HG03108 (cell line): Measurements from ENCODE around the gene FOXP1.

Experiments used
- ATAC-seq: cut with Tn5 transposase; IDR thresholded peaks from one replicate; pipeline ENCODE4 v1.9.1; 2021; ENCODE audit warnings: moderate library complexity; ENCODE audit not compliant: unreplicated experiment

Gene FOXP1

GRCh38 chr3:71120012-71120411 lies 463.5 kb downstream of the FOXP1 start:
- ATAC-seq: no peak

DNA sequence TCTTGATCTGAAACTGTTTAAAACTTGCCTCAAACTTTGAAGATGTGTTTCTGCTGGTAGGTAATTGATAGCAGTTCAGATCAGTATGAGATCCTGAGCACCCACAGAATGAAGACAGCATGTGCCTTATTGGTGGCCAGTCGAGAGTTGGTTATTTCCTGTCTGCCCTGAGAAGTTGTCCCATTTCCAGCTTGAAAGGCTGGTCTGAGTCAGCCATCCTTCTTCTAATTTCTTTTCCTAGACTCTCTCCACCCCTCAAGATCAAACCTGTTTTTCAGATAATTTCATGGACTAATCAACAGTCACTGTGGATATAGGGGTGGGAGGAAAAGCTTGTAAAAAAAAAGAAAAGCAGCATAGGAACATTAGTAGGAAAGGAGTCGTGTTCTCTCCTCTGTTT lies 464.4 kb downstream of the FOXP1 start:
- ATAC-seq: no peak

DNA sequence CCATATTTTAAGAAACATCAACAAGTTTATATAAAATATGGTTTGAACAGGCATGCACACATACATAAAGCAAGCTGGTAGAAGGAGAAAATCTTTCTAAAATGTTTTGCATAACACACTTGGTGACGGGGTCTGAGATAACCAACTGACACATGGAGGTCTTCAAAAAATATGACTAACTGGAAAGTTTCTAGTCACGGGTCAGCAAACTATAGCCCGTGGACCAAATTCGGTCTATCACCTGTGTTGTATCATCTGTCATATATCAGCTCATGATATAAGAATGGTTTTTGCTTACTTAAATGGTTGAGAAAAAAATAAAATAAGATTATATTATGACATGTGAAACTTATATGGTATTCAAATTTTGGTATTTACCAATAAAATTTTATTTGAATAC lies 465.1 kb downstream of the FOXP1 start:
- ATAC-seq: no peak

DNA sequence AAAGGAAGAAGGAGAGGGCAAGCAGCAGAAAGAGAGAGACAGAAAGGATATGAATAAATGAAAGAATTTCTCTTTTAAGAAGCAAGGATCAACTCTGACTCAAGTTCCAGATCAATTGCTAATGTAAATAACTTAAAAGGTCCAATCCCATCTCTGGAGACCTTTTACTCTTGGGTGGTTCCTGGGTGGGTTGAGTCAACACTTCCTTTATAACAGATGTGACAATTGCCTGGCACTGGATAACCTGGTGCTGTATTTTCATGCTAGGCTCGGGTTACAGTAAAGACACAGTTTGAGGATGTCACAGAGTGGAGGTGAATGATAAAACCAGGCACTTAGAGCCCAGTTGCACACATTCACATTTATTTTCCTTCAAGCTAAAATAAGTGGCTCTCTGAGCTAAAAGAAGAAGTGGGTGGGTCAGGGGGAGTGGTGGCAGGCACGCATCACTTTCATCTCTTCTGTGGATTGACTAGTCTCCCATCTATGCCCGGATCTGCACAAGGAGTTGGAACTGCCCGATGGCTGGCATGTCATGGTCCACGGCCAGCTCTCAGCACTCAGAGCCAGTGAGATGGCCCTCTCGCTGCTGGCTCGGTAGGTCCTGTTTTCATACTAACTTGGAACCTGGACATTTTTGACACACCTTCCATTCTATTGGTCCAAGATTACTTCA lies 465.8 kb downstream of the FOXP1 start:
- no peak for ATAC-seq

- no peak for ATAC-seq
Measured at GRCh38 chr3:71114610-71115009, 468.9 kb downstream of the FOXP1 start.

GRCh38 chr3:71112576-71112975 lies 471.0 kb downstream of the FOXP1 start:
- no peak for ATAC-seq

DNA sequence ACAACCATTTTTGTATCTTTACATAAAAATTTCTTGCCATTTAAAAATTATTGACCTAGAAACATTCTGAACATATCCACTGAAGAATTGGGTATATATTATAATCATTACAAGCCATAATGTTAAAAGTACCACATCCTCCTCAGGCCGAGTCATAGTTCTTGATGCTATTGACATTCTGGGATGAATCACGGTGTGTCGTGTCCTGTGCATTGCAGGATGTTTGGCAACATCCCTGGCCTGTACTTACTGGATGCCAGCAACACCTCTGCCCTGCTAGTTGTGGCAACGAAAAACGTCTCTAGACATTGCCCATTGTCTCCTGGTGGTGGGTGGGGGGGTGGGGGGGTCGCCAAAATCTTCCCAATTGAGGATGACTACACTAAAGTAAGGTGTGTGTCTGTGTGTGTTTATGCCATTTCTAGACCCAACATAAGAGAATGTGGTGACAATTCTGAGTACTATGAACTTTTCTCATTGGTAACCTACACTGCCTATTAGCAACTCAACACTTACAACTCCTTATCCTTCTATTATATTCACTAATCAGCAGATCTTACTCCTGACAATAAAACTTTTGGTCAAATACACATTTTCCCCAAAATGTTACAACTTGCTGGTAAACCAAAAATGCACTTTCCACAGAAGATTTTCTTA lies 471.6 kb downstream of the FOXP1 start:
- ATAC-seq: no peak

DNA sequence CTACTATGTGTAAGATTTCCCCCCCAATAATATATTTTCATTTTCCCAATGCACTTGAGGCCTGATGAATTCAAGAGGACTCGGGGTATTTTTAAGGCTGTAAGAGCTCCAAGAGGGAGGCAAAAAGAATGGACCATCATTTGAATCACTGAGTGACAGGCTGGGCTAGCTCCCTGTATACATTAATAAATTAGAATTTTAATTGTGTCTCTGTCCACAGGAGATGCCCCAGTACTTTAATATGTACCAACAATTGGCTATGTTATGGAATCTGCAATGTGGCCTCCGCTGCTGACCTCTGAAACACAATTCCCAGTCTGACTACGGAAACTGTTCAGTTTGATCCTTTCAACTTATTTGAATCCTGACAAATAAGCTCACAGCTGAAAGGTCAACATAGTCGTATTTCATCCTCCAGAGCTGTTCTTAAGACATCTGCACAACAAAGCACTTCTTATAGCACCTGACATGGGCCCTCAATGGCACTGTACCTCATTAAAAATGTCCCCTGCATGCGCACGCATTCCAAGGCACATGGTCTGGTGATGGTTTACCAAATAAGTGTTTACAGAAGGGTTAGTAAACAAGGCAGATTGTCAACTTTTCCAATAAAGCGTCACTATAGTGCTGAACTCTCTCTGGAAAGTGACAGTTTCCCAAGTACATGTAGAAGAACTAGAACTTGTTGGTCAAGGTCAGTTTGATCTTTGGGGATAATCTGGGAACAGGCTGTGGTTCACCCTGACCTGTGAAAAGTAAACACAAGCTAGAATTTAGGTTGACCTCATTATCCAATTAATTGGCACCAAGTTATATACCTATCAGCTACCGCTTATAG lies 472.9 kb downstream of the FOXP1 start:
- no peak for ATAC-seq

DNA sequence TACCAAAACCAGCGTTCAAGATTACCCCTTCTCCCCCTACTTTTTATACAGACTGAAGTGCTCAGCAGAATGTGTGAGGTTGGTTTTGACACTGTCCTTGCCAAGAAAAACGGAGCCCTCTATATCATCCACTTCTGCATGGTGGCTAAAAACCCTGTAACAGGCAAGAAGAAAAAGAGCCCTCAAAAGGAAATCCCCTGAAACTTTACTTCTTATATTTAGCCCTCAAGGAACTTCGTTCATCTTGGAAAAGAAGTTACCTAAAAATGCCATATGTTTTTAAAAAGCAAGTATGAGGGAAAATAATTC lies 473.6 kb downstream of the FOXP1 start:
- ATAC-seq: no peak

- no peak for ATAC-seq
Measured at GRCh38 chr3:71109241-71109976, 474.1 kb downstream of the FOXP1 start.

DNA sequence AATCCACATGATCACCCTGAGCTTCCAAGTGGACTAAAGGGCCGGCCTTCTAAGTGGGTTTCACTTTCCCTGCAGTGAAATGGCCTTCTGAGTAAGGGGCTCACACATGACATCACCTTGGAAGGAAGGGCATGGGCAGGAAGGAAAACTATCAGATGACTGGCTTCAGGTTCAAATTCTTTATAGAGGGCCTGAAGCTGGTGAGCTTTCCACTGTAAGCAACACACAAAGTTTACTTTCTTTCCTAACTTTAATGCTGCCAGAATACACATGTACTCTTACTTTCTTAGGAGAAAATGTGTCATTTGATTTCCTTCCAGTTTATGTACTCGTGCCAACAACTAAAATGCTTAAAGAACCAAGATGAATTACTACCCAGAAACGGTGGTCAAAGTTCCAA lies 475.6 kb downstream of the FOXP1 start:
- ATAC-seq: no peak

DNA sequence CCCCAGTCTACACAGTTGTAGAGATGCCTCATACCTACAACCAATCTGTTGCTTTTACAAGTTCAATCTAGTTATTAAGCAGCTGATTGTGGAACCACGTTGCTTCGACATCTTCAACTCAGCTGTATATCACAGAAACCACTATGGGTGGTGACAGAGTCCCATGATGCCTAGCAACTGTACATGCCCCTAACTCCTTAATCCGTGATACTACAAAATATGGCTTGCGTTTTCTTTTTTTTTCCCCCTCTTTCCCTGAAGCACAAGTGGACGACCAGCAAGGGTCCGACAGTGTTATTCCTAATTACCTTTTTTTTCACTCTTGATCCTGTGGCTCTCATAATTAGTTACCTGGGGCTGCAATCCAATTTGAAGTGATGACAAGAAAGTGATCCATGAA lies 478.6 kb downstream of the FOXP1 start:
- no peak for ATAC-seq

DNA sequence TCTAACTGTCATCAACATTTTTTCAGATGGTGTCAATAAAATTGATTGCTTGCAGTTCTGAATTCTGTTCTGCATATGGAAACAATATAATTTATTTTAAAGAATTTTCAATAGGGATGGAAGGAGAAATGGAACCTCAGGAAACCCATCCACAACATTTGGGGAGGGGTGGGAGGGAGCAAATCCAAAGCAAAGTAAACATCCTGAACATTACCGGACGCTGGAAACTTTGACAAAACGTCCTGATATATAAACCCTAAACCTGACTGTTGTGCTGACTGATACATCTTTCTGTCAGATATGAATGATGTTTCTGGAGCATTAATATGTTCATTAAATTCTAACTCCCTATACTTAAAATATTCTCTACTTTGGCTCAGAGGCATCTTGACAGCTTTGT lies 479.0 kb downstream of the FOXP1 start:
- no peak for ATAC-seq

- ATAC-seq: no peak
Measured at GRCh38 chr3:71104121-71104541, 479.4 kb downstream of the FOXP1 start.

DNA sequence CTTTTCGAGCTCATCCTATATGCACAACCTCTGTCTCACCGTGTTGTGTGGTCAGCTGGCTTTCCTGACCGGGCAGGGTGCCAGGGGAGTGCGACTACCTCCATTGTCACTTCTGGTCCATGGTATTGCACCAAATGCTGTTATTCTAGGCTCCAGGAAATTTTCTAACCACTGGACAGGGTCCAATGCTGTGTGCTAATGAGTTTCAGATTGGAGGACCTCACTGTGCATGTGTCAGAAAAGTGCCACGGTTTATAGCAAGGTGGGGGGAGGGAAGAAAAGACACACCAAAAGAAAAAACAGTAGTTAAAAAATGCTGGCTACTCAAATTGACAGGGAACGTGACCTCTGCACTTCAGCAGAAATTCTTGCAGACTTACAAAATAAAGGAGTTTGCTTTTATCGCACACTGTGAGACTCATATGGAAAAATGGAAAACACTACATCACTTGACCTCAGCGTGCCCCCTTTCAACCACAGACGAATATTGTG lies 480.1 kb downstream of the FOXP1 start:
- ATAC-seq: no peak

GRCh38 chr3:71102111-71102983 lies 481.2 kb downstream of the FOXP1 start:
- no peak for ATAC-seq

- no peak for ATAC-seq
Measured at GRCh38 chr3:71101626-71102025, 481.9 kb downstream of the FOXP1 start.

GRCh38 chr3:71101014-71101413 lies 482.5 kb downstream of the FOXP1 start:
- no peak for ATAC-seq

GRCh38 chr3:71099997-71100719 lies 483.4 kb downstream of the FOXP1 start:
- ATAC-seq: no peak

GRCh38 chr3:71097557-71097956 lies 486.0 kb downstream of the FOXP1 start:
- ATAC-seq: no peak
